Measurements from ENCODE around the gene EEIG1. TPM values are rescaled to one million over a fixed set of nuclear protein-coding genes. Genes with fewer than 3 reads are reported as not detected.
A peak's percentile ranks its signal among the peaks of the same experiment; 100 is the strongest.

The EEIG1 gene
- total RNA-seq, 1 donor from 2014 or later: 15.2 TPM

GRCh38 chr9:128001151-128001778 lies 20.5 kb upstream of the EEIG1 start:
- no peak for DNase-seq (ENCODE audit: low spot score)

- no peak for DNase-seq (ENCODE audit: low spot score)
Measured at GRCh38 chr9:127999461-127999860, 18.7 kb upstream of the EEIG1 start.

GRCh38 chr9:127993721-127994120 lies 12.9 kb upstream of the EEIG1 start:
- no peak for DNase-seq (ENCODE audit: low spot score)

- no peak for DNase-seq (ENCODE audit: low spot score)
Measured at GRCh38 chr9:127991757-127992274, 11.0 kb upstream of the EEIG1 start.

- no peak for DNase-seq (ENCODE audit: low spot score)
Measured at GRCh38 chr9:127991017-127991756, 10.4 kb upstream of the EEIG1 start.

DNA sequence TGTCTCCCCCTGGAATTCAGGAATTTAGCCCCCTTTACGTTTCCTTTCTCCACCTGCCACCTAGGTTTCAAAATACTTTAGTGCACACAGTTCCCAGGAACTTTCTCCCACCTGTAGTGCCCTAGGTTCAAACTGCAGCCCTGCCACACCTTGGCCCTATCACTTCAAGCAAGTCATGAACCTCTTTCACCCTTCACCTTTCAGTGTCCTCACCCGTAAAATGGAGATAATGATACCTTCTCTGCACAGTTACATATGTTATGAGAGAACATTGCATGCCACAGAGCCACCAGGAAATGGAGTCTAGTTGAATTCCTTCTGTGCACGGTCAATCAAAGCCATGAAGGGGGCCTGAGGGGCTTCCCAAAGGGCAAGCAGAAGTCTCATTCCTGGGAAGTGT lies 9.8 kb upstream of the EEIG1 start:
- DNase-seq (ENCODE audit: low spot score): no peak

- peak; percentile 42 for DNase-seq (ENCODE audit: low spot score)
Measured at GRCh38 chr9:127989094-127989493, 8.3 kb upstream of the EEIG1 start.

- DNase-seq (ENCODE audit: low spot score): no peak
Measured at GRCh38 chr9:127987103-127987614, 6.4 kb upstream of the EEIG1 start.

- no peak for DNase-seq (ENCODE audit: low spot score)
Measured at GRCh38 chr9:127985011-127985410, 4.2 kb upstream of the EEIG1 start.

DNA sequence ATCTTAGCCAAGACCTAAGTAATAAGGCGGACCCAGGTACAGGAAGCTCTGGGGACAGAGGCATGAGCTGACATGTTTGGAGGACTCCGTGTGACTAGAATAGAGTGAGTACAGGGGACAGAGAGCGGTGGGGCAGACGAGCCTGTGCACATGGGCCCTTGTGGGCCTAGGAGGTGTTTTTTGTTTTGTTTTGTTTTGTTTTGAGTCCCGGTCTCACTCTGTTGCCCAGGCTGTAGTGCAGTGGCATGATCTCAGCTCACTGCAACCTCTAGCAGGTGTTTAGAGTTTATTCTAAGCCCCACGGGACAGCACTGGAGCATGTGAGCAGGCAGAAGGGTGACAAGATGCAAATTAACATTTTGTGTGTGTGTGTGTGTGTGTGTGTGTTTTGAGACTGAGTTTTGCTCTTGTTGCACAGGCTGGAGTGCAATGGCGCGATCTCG lies 3.1 kb upstream of the EEIG1 start:
- no peak for DNase-seq (ENCODE audit: low spot score)

GRCh38 chr9:127982912-127983311 lies 2.1 kb upstream of the EEIG1 start:
- DNase-seq (ENCODE audit: low spot score): no peak

DNA sequence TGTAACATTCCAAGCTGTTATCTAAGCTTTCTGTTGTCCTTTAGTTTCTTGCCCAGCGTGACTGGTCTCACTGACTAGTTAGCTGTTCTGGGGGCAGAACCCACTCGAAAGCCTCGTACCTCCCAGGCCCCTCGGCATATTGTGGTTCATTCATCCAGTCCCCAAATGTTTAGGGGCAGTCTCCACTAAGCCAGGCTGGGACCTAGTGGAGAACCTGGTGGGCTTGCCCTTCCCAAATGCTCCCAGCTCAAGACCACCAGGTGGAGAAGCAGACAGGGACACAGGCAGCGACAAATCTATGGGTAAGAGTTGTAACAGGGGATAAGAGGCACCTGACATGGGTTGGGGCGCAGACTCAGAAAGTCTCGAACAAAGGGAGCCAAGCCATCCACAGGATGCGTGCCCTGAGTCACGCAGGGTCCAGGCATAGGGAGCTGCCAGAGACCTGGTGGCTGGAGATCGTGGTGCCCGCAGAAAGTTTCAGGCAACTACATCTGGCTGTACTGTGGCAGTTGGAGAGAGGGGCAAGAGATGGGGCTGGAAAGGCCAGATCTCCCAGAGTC lies 851 bp upstream of the EEIG1 start:
- no peak for DNase-seq (ENCODE audit: low spot score)

- DNase-seq (ENCODE audit: low spot score): peak; percentile 45
Measured at GRCh38 chr9:127980060-127980705, 606 bp downstream of the EEIG1 start.

DNA sequence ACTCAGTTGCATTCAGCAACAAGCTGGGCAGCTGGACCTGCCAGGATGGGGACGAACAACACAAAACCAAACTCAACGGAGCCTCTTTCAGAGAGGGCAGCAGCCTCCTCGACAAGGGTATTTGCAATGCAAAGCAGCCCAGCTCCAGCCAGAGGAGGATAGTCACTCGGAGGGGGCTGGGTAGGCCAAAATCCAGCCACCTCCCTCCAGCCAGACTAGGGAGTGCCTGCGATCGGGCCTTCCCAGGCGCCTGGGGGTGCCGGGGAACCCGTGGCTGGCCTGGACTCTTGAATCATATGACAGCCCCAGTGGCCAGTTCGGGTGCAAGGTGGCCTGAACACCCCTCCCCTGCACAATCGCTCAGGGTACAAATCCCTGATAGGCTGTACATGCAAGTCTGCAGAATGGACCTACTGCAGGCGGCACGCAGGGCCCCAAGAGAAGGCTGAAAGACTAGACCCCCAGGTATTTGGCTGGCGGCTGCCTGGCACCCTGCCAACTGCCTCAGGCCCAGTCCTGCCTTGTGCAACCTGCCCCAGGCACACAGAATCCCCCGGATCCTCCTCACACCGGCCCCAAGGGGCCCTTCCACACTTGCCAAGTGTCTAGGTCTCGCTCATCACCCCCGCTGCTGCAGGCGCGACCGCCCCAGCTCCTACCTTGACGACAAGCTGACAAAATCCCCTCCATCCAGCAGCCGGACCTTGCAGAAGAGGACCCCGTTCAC lies 1.3 kb downstream of the EEIG1 start:
- DNase-seq (ENCODE audit: low spot score): peak; percentile 70

- DNase-seq (ENCODE audit: low spot score): no peak
Measured at GRCh38 chr9:127979015-127979332, 1.8 kb downstream of the EEIG1 start.

GRCh38 chr9:127977884-127978647 lies 2.7 kb downstream of the EEIG1 start:
- peak; percentile 83 for DNase-seq (ENCODE audit: low spot score)

DNA sequence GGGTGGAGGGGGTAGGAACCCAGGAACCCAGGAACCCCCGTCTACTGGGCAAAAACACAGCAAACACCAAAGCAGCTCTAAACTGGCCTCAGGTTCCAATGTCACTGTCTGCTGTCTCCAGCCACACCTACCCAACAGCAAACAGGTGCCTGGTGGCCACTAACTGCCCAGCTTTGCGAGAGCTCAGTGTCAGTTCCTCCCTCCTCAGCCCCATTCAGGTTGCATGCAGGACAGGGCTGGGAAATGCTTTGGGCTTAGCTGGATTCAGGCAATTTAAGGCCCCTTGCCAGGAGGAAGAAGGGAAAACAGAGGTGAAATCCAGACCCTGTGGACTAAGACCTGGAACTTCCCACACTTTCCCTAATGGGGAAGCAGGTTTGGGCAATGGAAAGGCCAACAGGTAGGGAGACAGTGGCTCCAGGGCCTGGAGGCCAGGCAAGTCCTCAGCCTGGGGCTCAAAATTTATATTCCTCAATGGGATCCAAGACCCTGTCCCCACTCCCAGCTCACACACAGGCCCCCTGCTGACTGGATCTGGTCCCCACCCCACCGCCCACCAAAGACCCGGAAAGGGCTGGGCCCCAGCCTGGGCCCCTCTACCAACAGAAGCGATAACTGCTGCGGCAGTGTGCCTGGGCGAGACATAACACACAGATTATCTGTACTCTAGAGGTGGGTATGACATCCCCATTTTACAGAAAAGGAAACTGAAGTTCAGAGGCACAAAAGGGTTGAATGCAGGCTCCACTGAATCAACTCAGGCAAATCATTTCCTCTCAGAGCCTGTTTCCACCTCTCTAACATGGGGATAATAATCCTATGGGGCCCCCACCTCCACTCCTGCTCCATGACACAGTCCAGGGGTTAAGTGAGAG lies 3.5 kb downstream of the EEIG1 start:
- DNase-seq (ENCODE audit: low spot score): no peak

DNA sequence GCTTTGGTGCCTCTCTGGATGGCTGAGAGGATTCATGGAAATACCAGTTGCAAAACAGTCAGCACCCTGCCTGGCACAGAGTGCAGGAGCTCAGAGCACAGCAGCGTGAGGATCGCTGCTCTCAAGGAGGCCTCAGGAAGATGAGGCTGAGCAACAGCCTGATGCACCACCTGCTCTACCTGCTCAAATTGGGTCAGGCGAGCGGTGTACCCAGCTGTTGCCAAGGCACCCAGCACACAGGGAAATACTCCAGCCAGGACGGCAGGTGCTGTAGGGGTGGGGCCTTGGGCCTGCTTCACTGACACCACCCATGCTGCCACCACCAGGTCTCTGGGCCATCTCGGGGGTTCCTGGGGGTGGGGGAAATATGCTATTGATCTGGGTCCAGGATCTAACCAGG lies 4.3 kb downstream of the EEIG1 start:
- no peak for DNase-seq (ENCODE audit: low spot score)

- DNase-seq (ENCODE audit: low spot score): no peak
Measured at GRCh38 chr9:127975376-127976315, 5.1 kb downstream of the EEIG1 start.

Data from umbilical cord (tissue), 2 donors.